ENCODE results near the gene PPP6R2. TPM values are rescaled to one million over a fixed set of nuclear protein-coding genes. Genes with fewer than 3 reads are reported as not detected.
"Not testable (repeated sequence)": the region's sequence is repeated elsewhere in the genome, so short reads cannot be mapped to it uniquely, and the experiment has no call there.

PPP6R2 gene
- total RNA-seq, 4 donors from 2014 or later: 65.7 to 103 (median 74.0) TPM

DNA sequence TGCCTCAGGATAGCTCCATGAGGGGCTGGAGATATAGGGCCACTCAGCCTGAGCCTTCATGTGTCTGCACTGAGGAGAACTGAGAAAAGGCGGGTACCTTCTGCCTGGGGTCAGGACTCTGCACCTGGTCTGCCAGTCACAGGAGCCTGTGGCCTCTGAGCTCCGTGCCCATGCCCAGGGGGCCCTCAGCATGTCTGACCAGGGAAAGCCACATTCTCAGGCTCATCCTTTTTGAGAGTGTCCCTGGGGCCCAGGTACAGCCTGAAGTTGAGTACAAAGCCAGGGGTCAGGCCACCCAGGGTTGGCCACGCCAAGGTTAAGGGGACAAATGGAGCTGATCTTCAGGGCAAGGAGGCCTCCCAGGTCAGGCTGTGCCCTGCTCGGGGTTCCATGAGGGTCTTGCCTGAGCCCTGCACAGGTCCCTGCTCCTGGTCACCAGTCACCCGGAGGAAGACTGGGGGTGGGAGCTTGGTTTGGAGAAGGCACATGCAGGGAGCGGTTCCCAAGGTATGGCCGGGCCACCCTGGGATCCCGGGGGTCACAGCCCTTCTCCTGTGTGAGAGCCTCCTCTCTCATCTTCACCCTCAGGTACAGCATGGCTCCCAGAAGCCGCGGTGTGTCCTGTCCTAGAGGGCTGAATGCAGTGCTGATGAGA, 22.3 kb upstream of the PPP6R2 start:
- Histone ChIP-seq H3K36me3 (no peaks in the 10 kb centered on the region), H3K4me3 (replicated peaks in 1 of 3) (no peak overlapping the region), H3K27me3 (no peaks in the 10 kb centered on the region), H3K27ac (no peak overlapping the region), H3K4me1 (no peaks in the 10 kb centered on the region), H3K9me3 (no peaks in the 10 kb centered on the region)
- 82 to 92% methylated on average over 10 of the region's 10 CpGs for WGBS, 2 donors
- TF ChIP-seq POLR2A (IDR thresholded peaks at IDR 0.05): no peak
- TF ChIP-seq, protein P1, sequence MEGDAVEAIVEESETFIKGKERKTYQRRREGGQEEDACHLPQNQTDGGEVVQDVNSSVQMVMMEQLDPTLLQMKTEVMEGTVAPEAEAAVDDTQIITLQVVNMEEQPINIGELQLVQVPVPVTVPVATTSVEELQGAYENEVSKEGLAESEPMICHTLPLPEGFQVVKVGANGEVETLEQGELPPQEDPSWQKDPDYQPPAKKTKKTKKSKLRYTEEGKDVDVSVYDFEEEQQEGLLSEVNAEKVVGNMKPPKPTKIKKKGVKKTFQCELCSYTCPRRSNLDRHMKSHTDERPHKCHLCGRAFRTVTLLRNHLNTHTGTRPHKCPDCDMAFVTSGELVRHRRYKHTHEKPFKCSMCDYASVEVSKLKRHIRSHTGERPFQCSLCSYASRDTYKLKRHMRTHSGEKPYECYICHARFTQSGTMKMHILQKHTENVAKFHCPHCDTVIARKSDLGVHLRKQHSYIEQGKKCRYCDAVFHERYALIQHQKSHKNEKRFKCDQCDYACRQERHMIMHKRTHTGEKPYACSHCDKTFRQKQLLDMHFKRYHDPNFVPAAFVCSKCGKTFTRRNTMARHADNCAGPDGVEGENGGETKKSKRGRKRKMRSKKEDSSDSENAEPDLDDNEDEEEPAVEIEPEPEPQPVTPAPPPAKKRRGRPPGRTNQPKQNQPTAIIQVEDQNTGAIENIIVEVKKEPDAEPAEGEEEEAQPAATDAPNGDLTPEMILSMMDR (IDR thresholded peaks at IDR 0.05): no peak
- intact Hi-C loops (cut with DNase I): no loop called here
- DNase-seq: no peak

DNA sequence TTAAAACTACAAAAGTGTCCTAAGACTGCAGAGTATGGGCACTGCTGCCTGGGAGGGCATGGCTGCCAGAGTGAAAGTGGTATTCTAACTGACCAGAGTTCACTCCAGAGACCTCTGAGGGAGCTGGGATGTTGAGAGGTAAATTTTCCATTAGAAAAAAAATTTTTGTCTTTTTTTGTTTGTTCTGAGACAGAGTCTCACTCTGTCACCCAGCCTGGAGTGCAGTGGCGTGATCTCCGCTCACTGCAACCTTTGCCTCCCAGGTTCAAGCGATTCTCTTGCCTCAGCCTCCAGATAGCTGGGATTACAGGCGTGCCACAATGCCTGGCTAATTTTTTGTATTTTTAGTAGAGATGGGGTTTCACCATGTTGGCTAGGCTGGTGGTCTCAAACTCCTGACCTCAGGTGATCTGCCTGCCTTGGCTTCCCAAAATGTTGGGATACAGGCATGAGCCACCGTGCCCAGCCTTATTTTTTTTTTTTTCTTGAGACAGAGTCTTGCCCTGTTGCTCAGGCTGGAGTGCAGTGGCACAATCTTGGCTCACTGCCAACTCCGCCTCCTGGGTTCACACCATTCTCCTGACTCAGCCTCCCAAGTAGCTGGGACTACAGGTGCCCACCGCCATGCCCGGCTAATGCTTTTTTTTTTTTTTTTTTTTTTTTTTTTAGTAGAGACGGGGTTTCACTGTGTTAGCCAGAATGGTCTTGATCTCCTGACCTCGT, 20.6 kb upstream of the PPP6R2 start:
- H3K9me3 ChIP-seq; H3K27me3 ChIP-seq; intact Hi-C loops (cut with DNase I); H3K27ac ChIP-seq; H3K36me3 ChIP-seq; H3K4me3 ChIP-seq (replicated peaks in 1 of 3); H3K4me1 ChIP-seq; DNase-seq: not testable (repeated sequence)
- WGBS, 2 donors: 87 to 91% methylated on average over 9 to 10 of the region's 10 CpGs

DNA sequence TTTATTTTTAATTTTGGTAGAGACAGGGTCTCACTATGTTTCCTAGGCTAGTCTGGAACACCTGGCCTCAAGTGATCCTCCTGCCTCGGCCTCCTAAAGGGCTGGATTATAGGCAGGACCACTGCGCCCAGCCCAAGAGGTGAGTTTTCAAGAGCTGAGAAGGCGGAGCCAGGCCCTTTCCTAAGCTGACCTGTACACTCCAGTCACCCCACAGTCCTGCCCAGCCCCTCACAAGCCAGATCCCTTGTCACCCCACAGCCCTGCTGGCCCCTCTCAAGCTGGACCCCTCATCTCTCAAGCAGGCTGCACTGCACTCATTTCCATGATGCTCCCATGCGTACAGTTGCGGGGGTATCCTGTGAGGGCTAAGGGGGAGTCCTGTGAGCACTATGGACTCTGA, 19.2 kb upstream of the PPP6R2 start:
- 95 to 98% methylated on average over 4 to 5 of the region's 5 CpGs for WGBS, 2 donors
- no peak for TF ChIP-seq POLR2A (IDR thresholded peaks at IDR 0.05)
- TF ChIP-seq, protein P1 (IDR thresholded peaks at IDR 0.05): no peak

DNA sequence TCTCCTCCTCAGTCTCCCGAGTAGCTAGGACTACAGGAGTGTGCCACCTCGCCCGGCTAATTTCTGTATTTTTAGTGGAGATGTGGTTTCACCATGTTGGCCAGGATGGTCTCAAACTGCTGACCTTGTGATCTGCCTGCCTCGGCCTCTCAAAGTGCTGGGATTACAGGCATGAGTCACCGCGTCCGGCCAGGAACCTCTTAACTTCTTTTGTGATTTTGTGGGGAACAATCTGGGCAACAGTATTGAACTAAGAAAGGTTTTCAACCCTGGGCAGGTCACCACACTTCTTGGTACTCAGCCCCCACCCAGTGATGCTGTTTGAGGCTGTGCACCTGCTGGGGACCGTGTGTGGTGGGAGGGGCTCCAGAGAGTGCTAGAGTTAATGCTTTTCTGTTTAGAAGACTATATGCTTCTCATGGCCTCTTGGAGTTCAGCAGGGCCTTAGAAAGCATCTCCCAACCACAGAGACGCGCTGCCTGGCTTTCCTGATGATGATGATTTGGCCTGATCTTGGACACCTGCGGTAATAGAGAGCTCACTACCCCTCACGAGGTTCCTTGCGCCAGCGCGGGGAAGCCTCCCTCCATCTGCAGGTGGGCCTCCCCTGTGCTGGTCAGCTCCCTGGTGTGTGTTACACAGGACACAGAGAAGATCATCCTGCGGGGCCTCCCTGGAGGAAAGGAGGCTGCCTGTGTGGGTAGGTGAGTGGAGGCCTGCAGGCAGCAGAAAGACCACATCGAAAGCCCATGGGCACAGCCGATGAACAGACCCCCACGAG, 17.5 kb upstream of the PPP6R2 start:
- TF ChIP-seq POLR2A (IDR thresholded peaks at IDR 0.05): no peak
- TF ChIP-seq, protein P1 (IDR thresholded peaks at IDR 0.05): no peak
- Histone ChIP-seq H3K9me3 (no peaks in the 10 kb centered on the region), H3K27me3 (no peaks in the 10 kb centered on the region), H3K36me3 (no peaks in the 10 kb centered on the region), H3K4me1 (peaks cover 10 to 13% of the 10 kb centered on the region in 2 donors), H3K27ac (no peak overlapping the region), H3K4me3 (replicated peaks in 1 of 3) (no peak overlapping the region)
- WGBS, 2 donors: 77 to 87% methylated on average over 17 to 19 of the region's 19 CpGs
- intact Hi-C loops (cut with DNase I): loop anchor here (5.0 kb wide), 2 partner anchors 48 to 73 kb away; partner anchors contain the start of gene HDAC10
- DNase-seq: no peak

More for the DNA sequence above, 19.2 kb upstream of the PPP6R2 start:
- H3K9me3 ChIP-seq: no peaks in the 10 kb centered on the region
- no peak for DNase-seq
- H3K4me3 ChIP-seq (replicated peaks in 1 of 3): no peak overlapping the region
- H3K27ac ChIP-seq: no peak overlapping the region
- no peaks in the 10 kb centered on the region for H3K36me3 ChIP-seq
- H3K27me3 ChIP-seq: no peaks in the 10 kb centered on the region
- H3K4me1 ChIP-seq: peaks cover 10 to 13% of the 10 kb centered on the region in 2 donors
- intact Hi-C loops (cut with DNase I): no loop called here

DNA sequence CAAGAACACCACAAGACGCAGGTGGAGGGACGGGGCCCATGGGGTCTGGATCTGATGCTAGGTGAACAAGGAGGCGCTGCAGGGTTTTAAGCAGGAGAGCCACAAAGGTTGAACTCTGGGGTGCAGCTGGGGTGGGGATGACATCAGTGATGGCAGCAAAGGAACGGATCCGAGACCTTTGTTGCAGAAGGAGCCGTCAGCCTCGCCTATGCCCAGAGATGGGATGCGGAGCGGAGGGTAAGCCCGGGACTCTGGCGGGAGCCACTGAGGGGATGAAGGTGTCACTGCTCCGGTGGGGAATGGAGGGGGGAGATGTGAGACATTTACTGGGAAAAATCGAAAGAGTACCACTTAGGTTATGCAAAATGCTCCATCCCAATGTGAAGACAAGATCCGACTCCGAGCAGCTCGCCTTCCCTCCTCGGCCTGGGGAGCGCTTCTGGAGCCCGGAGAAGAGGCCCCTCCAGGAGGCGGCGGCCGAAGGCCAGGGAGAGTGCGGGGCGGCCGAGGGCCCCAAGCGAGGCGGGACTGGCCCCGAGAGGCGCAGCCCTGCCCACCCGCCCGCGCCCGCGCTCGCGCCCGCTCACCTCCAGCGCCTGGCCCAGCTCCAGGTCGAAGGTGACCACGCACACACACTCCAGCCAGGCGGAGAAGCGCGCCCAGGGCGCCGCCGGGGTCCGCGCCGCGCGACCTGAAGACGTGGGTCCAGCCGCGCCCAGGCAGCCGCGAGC, 16.7 kb upstream of the PPP6R2 start:
- Histone ChIP-seq H3K9me3 (no peaks in the 10 kb centered on the region), H3K4me1 (peaks cover 10 to 13% of the 10 kb centered on the region in 2 donors), H3K27me3 (no peaks in the 10 kb centered on the region), H3K27ac (no peak overlapping the region), H3K36me3 (no peaks in the 10 kb centered on the region), H3K4me3 (replicated peaks in 1 of 3) (peak overlapping the region; percentile 38 to 60 (median 52))
- TF ChIP-seq, protein P1 (IDR thresholded peaks at IDR 0.05): no peak
- no peak for TF ChIP-seq POLR2A (IDR thresholded peaks at IDR 0.05)
- no peak for DNase-seq
- intact Hi-C loops (cut with DNase I): loop anchor here (5.0 kb wide), 2 partner anchors 49 to 74 kb away; partner anchors contain the start of gene HDAC10
- 28 to 33% methylated on average over 23 of the region's 56 CpGs for WGBS, 2 donors

Data from thyroid gland (tissue), 4 donors.